C4-2B (cell line): ENCODE results near the gene CYP2U1.

ENCODE experiments used
- ZFX ChIP-seq: fragments of 450-650 bp; IDR thresholded peaks from 2 replicates; pipeline ENCODE4 v1.6.1; 2017
- TF ChIP-seq, protein P1 (sequence below): fragments of 450-650 bp; conservative IDR thresholded peaks from 2 replicates; pipeline ENCODE4 v1.5.1; 2017; ENCODE audit warnings: mild to moderate bottlenecking

DNA sequence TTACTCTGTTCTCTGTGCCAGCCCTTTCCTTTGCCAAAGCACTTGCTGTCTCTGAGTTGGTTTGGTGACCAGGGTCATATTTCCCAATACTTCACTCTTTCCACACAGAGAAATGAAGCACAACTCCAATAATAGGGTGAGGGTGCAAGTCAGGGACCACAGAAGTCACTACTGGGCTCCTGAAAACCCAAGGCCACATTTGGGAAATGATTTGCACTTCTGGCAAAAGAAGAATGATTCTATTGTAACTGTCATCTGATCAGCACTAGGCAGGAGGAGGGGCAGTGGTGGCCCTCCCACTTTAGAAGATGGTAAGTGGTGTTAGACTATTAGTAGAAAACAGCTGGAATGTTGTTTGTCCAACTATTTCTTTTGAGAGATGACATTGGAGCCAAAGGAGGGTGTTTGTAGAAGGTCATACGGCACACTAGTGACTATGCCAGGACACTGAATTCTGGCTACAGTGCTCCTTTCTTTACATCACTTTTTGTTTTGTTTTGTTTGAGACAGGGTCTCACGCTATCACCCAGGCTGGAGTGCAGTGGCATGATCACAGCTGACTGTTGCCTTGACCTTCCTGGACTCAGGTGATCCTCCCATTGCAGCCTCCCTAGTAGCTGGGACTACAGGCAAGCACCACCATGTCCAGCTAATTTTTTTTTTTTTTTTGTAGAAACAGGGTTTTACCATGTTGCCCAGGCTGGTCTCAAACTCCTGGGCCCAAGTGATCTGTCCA is 47.5 kb downstream of the CYP2U1 start:
- TF ChIP-seq, protein P1, sequence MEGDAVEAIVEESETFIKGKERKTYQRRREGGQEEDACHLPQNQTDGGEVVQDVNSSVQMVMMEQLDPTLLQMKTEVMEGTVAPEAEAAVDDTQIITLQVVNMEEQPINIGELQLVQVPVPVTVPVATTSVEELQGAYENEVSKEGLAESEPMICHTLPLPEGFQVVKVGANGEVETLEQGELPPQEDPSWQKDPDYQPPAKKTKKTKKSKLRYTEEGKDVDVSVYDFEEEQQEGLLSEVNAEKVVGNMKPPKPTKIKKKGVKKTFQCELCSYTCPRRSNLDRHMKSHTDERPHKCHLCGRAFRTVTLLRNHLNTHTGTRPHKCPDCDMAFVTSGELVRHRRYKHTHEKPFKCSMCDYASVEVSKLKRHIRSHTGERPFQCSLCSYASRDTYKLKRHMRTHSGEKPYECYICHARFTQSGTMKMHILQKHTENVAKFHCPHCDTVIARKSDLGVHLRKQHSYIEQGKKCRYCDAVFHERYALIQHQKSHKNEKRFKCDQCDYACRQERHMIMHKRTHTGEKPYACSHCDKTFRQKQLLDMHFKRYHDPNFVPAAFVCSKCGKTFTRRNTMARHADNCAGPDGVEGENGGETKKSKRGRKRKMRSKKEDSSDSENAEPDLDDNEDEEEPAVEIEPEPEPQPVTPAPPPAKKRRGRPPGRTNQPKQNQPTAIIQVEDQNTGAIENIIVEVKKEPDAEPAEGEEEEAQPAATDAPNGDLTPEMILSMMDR: no peak
- no peak for TF ChIP-seq ZFX
